Endothelial cell of umbilical vein (primary cell): ENCODE measurements around the gene LMCD1. TPM values are rescaled to one million over a fixed set of nuclear protein-coding genes. Genes with fewer than 3 reads are reported as not detected.

Experiments used
- Bru-seq: library from RNA; stranded (reverse); fragments of 400-500 nt; gene quantifications from one replicate; lab custom pipeline; 2021; lab: Mats Ljungman, UMichigan
- BruChase-seq, 2 experiments: library from RNA; stranded (reverse); fragments of 400-500 nt; gene quantifications; one replicate each; lab custom pipeline; 2021; lab: Mats Ljungman, UMichigan
- BruUV-seq: library from RNA; stranded (reverse); fragments of 400-500 nt; replicated peaks from 2 replicates; lab custom pipeline; 2021; lab: Mats Ljungman, UMichigan
- CTCF ChIA-PET: fragments of 300-600, 350-600 bp; sonication (Branson Sonifier 250); formaldehyde crosslinking; loops from one replicate; lab custom pipeline; 2021; ENCODE audit warnings: antibody characterized with exemption, inconsistent platforms; lab: Charles Lee
- POLR2A ChIA-PET: fragments of 300-600, 350-600 bp; sonication (Branson Sonifier 250); formaldehyde crosslinking; loops from one replicate; lab custom pipeline; 2021; ENCODE audit warnings: antibody characterized with exemption, inconsistent platforms; lab: Charles Lee
- DNase-seq: peaks from one replicate; pipeline ENCODE4 v3.0.0-alpha.2; 2011; ENCODE audit warnings: low read depth, low spot score
- FAIRE-seq: peaks from 2 replicates; lab custom pipeline; 2011; peaks lifted over from hg19 to GRCh38; lab: Jason Lieb, UNC
- H2AFZ ChIP-seq: 2 replicates; pipeline ENCODE4 v1.6.0; 2012; ENCODE audit warnings: low read depth, low read length, control low read depth, inconsistent platforms
- H3K27ac ChIP-seq: 2 replicates; pipeline ENCODE4 v1.5.1; 2011; ENCODE audit warnings: low read depth, mild to moderate bottlenecking, control low read depth, low read length, moderate library complexity; ENCODE audit not compliant: insufficient read depth
- H3K27me3 ChIP-seq, 2 experiments: 2 replicates each; pipeline versions ENCODE4 v1.6.0 to v1.6.1; 2011; ENCODE audit warnings: low read length in 2 of 2, mixed read lengths in 1 of 2; ENCODE audit not compliant: control insufficient read depth in 2 of 2, insufficient read depth in 2 of 2
- H3K36me3 ChIP-seq, 2 experiments: 2 replicates in 1 of 2; 3 replicates in 1 of 2; pipeline ENCODE4 v1.5.1; 2011; ENCODE audit warnings: low read length in 2 of 2, mild to moderate bottlenecking in 1 of 2, moderate library complexity in 1 of 2; ENCODE audit not compliant: control insufficient read depth in 2 of 2, insufficient read depth in 2 of 2; ENCODE audit errors: extremely low read depth in 1 of 2
- H3K4me1 ChIP-seq: 3 replicates; pipeline ENCODE4 v1.5.1; 2011; ENCODE audit warnings: mild to moderate bottlenecking, low read length; ENCODE audit not compliant: control insufficient read depth, insufficient read depth; ENCODE audit errors: extremely low read depth
- H3K4me2 ChIP-seq: 2 replicates; pipeline ENCODE4 v1.6.1; 2011; ENCODE audit warnings: low read length, control low read depth, mixed read lengths; ENCODE audit not compliant: insufficient read depth
- H3K4me3 ChIP-seq, 3 experiments: fragments of 200-600 bp in 1 of 3; sonication (generic), shearing (Covaris generic) in 1 of 3; replicated peaks in 1 of 3; 2 replicates each; pipeline ENCODE4 v1.5.1; 2011 to 2016; ENCODE audit warnings: control low read depth in 3 of 3, low read length in 3 of 3, mild to moderate bottlenecking in 2 of 3, inconsistent platforms in 1 of 3, low read depth in 1 of 3, moderate library complexity in 1 of 3; ENCODE audit not compliant: insufficient read depth in 1 of 3
- H3K79me2 ChIP-seq: 2 replicates; pipeline ENCODE4 v1.6.0; 2012; ENCODE audit warnings: low read length, inconsistent platforms; ENCODE audit not compliant: control insufficient read depth, insufficient read depth
- H3K9ac ChIP-seq: replicated peaks from 2 replicates; pipeline ENCODE3; 2011; ENCODE audit warnings: low read length, control low read depth; ENCODE audit not compliant: insufficient read depth; ENCODE audit errors: extremely low read depth
- H3K9me1 ChIP-seq: replicated peaks from 3 replicates; pipeline ENCODE4 v1.6.0; 2011; ENCODE audit warnings: mild to moderate bottlenecking, low read length; ENCODE audit not compliant: control insufficient read depth, insufficient read depth; ENCODE audit errors: extremely low read depth
- H3K9me3 ChIP-seq: replicated peaks from 2 replicates; pipeline ENCODE4 v1.5.1; 2012; ENCODE audit warnings: low read length, inconsistent platforms; ENCODE audit not compliant: control insufficient read depth, insufficient read depth
- H4K20me1 ChIP-seq: replicated peaks from 2 replicates; pipeline ENCODE3; 2011; ENCODE audit warnings: mild to moderate bottlenecking, low read length; ENCODE audit not compliant: control insufficient read depth, insufficient read depth; ENCODE audit errors: extremely low read depth
- GATA2 ChIP-seq: IDR thresholded peaks from 2 replicates; pipeline ENCODE4 v1.7.0; 2011; ENCODE audit warnings: low read depth, mild to moderate bottlenecking, moderate library complexity, mixed read lengths, low read length; ENCODE audit not compliant: insufficient read length, insufficient read depth
- JUN ChIP-seq: IDR thresholded peaks from 2 replicates; pipeline ENCODE4 v1.6.1; 2011; ENCODE audit warnings: borderline replicate concordance, low read depth; ENCODE audit not compliant: insufficient read length, insufficient read depth
- MYC ChIP-seq: IDR thresholded peaks from one replicate; pipeline ENCODE4 v1.6.1; 2011; ENCODE audit warnings: mild to moderate bottlenecking, low read depth, low read length
- POLR2A ChIP-seq: IDR thresholded peaks from 2 replicates; pipeline ENCODE4 v1.6.1; 2012; ENCODE audit warnings: low read depth, mild to moderate bottlenecking, control low read depth, low read length
- POLR2AphosphoS5 ChIP-seq: IDR thresholded peaks from 2 replicates; pipeline ENCODE4 v1.6.1; 2012; ENCODE audit warnings: low read depth, mild to moderate bottlenecking, control low read depth, low read length, moderate library complexity; ENCODE audit not compliant: insufficient read depth
- dilution Hi-C: fragments of 300-500 bp; cut with MboI; formaldehyde crosslinking; loops from one replicate; pipeline ENCODE4 v1.15.0; 2019; ENCODE audit warnings: low sequenced_read_pairs; ENCODE audit not compliant: extremely low pct_ligation_motif_present
- intact Hi-C: fragments of 100-400 bp; cut with micrococcal nuclease; formaldehyde crosslinking; loops from one replicate; pipeline ENCODE4 v1.10.0; 2022
- long read RNA-seq: library from polyadenylated mRNA; stranded (forward); transcript quantifications from one replicate; pipeline ENCODE4 v2.0.0, GENCODE V29; 2021
- polyA minus RNA-seq, 3 experiments: library from RNA; depleted of rRNA, polyadenylated mRNA; stranded (reverse); fragments of >200 nt; gene quantifications; 1 replicate in 1 of 3; 2 replicates in 2 of 3; pipeline ENCODE4 v1.2.3, GENCODE V29; 2011
- polyA plus RNA-seq, 4 experiments: library from polyadenylated mRNA; depleted of rRNA in 3 of 4; stranded (reverse) in 3 of 4; unstranded in 1 of 4; fragments of >200 nt; gene quantifications; 2 replicates each; pipeline versions ENCODE4 v1.2.1 to v1.2.3, GENCODE V29; 2011 to 2012; ENCODE audit warnings: missing spikeins in 1 of 4
- total RNA-seq: library from RNA; stranded (reverse); gene quantifications from 2 replicates; pipeline ENCODE4 v1.2.3, GENCODE V29; 2021
- TF ChIP-seq, protein P1 (sequence below): IDR thresholded peaks from 2 replicates; pipeline ENCODE4 v1.6.1; 2011; ENCODE audit not compliant: insufficient read depth, insufficient read length
- TF ChIP-seq, protein P2 (sequence below), 2 donors: IDR thresholded peaks; 1 replicate in 1 of 2; 2 replicates in 1 of 2; pipeline ENCODE4 v1.5.1; 2011; ENCODE audit warnings: low read length in 2 of 2, mild to moderate bottlenecking in 2 of 2, moderate library complexity in 2 of 2, control low read depth in 1 of 2, inconsistent platforms in 1 of 2, low read depth in 1 of 2; ENCODE audit not compliant: insufficient read depth in 1 of 2; ENCODE audit errors: extremely low read depth in 1 of 2

LMCD1 gene, protein sequence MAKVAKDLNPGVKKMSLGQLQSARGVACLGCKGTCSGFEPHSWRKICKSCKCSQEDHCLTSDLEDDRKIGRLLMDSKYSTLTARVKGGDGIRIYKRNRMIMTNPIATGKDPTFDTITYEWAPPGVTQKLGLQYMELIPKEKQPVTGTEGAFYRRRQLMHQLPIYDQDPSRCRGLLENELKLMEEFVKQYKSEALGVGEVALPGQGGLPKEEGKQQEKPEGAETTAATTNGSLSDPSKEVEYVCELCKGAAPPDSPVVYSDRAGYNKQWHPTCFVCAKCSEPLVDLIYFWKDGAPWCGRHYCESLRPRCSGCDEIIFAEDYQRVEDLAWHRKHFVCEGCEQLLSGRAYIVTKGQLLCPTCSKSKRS
- total RNA-seq = 11.1 and 14.5 TPM in 2 replicates
- 7.6 and 11.4 TPM in 2 replicates for polyA plus RNA-seq
- 10.9 and 12.3 TPM in 2 replicates for polyA plus RNA-seq (2011; cell fraction: cytosol; rRNA removed)
- 11.8 and 12.1 TPM in 2 replicates for polyA plus RNA-seq (2011; cell fraction: nucleus; rRNA removed)
- 11.6 and 15.5 TPM in 2 replicates for polyA plus RNA-seq (2012)
- 5.8 and 12.4 TPM in 2 replicates for polyA minus RNA-seq
- not detected for polyA minus RNA-seq (2011; cell fraction: cytosol; rRNA and poly(A)+ RNA removed)
- polyA minus RNA-seq (2011; cell fraction: nucleus; rRNA and poly(A)+ RNA removed) = 10.3 and 13.6 TPM in 2 replicates
- Bru-seq, nascent RNA = percentile 65 among the genes with signal in this experiment
- BruChase-seq, experiment 1, labeled RNA remaining after a 6-hour chase = percentile 35 among the genes with signal in this experiment
- BruChase-seq, experiment 2, labeled RNA remaining after a 2-hour chase = percentile 40 among the genes with signal in this experiment
- long read RNA-seq, full-length matches to known transcripts = 21 of 23 reads
- long read RNA-seq, partial matches to known transcripts = 0 of 23 reads
- long read RNA-seq, other reads (novel, unspliced or antisense) = 2 of 23 reads

- Histone ChIP-seq H3K27me3 (no peaks in the 10 kb centered on the region), H3K4me1 (peaks cover 49% of the 10 kb centered on the region), H2AFZ (peak within 1 kb of the TSS; percentile 88), H3K36me3 (no peaks in the 10 kb centered on the region), H3K4me2 (peak within 1 kb of the TSS; percentile 92), H3K9me3 (no peaks in the 10 kb centered on the region), H3K79me2 (no peaks in the 10 kb centered on the region), H4K20me1 (no peaks in the 10 kb centered on the region), H3K9ac (peak within 1 kb of the TSS; percentile 89), H3K4me3 (peak within 1 kb of the TSS; percentile 43 to 72 (median 62)), H3K9me1 (no peaks in the 10 kb centered on the region), H3K27ac (peak within 1 kb of the TSS; percentile 95)
- intact Hi-C loops = loop anchor here (1.0 to 10.0 kb wide), 7 partner anchors 18 to 627 kb away; no protein-coding TSS in a partner anchor
- BruUV-seq = TSS peak; percentile 46
- peak; percentile 90 for FAIRE-seq
- dilution Hi-C loops = no loop called here
- DNase-seq = peak; percentile 98
- TF ChIP-seq GATA2 (no peak), POLR2A (peak; percentile 43), JUN (no peak), MYC (no peak), POLR2AphosphoS5 (peak; percentile 42)
- TF ChIP-seq, protein P1, sequence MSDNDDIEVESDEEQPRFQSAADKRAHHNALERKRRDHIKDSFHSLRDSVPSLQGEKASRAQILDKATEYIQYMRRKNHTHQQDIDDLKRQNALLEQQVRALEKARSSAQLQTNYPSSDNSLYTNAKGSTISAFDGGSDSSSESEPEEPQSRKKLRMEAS = peak; percentile 24
- TF ChIP-seq, protein P2, sequence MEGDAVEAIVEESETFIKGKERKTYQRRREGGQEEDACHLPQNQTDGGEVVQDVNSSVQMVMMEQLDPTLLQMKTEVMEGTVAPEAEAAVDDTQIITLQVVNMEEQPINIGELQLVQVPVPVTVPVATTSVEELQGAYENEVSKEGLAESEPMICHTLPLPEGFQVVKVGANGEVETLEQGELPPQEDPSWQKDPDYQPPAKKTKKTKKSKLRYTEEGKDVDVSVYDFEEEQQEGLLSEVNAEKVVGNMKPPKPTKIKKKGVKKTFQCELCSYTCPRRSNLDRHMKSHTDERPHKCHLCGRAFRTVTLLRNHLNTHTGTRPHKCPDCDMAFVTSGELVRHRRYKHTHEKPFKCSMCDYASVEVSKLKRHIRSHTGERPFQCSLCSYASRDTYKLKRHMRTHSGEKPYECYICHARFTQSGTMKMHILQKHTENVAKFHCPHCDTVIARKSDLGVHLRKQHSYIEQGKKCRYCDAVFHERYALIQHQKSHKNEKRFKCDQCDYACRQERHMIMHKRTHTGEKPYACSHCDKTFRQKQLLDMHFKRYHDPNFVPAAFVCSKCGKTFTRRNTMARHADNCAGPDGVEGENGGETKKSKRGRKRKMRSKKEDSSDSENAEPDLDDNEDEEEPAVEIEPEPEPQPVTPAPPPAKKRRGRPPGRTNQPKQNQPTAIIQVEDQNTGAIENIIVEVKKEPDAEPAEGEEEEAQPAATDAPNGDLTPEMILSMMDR (IDR thresholded peaks at IDR 0.05; ENCODE audit: extremely low read depth in 1 of 2, insufficient read depth in 1 of 2, low read depth in 1 of 2, low read length in 2 of 2) = no peak
- POLR2A ChIA-PET = interaction anchor here (0.6 to 1.6 kb wide), 6 partner anchors 10 to 84 kb away, joined by 3 to 9 read pairs (median 6); no protein-coding TSS in a partner anchor
- CTCF ChIA-PET = interaction anchor here (0.6 to 9.5 kb wide), 22 partner anchors 8 to 200 kb away, joined by 3 to 114 read pairs (median 4); no protein-coding TSS in a partner anchor
Measured at GRCh38 chr3:8501371-8502131, at the start of gene LMCD1. Gene LMCD1 (plus strand): TSS chr3:8501823. CDS start chr3:8501939, 116 bp downstream.
